NT2/D1 (cell line): ENCODE results near the gene ERBB4.

Experiments
- SUZ12 ChIP-seq: IDR thresholded peaks from 2 replicates; pipeline ENCODE4 v1.6.1; 2011; ENCODE audit not compliant: insufficient read length, insufficient read depth; ENCODE audit errors: extremely low read depth
- YY1 ChIP-seq: IDR thresholded peaks from 2 replicates; pipeline ENCODE4 v1.6.1; 2011; ENCODE audit not compliant: insufficient read length, insufficient read depth

- TF ChIP-seq SUZ12 (no peak), YY1 (no peak)
Measured at GRCh38 chr2:212406716-212407115, 131.9 kb downstream of the ERBB4 start.
